Peyer's patch (tissue), 4 donors: ENCODE measurements around the gene DNM3.
"Not testable (repeated sequence)": the region's sequence is repeated elsewhere in the genome, so short reads cannot be mapped to it uniquely, and the experiment has no call there.

Experiments
- POLR2A ChIP-seq, 2 donors: fragments of 450-650 bp; IDR thresholded peaks; one replicate each; pipeline ENCODE4 v1.5.1; 2017; ENCODE audit warnings: antibody characterized with exemption in 2 of 2, mild to moderate bottlenecking in 2 of 2, moderate library complexity in 2 of 2
- TF ChIP-seq, protein P1 (sequence below), 6 experiments: fragments of 450-650 bp in 4 of 6; fragments of 200-600 bp in 2 of 6; sonication (generic) in 1 of 6; IDR thresholded peaks; one replicate each; pipeline ENCODE4 v1.5.1; 2017 to 2019; ENCODE audit warnings: antibody characterized with exemption in 6 of 6, mild to moderate bottlenecking in 3 of 6, moderate library complexity in 1 of 6

DNA sequence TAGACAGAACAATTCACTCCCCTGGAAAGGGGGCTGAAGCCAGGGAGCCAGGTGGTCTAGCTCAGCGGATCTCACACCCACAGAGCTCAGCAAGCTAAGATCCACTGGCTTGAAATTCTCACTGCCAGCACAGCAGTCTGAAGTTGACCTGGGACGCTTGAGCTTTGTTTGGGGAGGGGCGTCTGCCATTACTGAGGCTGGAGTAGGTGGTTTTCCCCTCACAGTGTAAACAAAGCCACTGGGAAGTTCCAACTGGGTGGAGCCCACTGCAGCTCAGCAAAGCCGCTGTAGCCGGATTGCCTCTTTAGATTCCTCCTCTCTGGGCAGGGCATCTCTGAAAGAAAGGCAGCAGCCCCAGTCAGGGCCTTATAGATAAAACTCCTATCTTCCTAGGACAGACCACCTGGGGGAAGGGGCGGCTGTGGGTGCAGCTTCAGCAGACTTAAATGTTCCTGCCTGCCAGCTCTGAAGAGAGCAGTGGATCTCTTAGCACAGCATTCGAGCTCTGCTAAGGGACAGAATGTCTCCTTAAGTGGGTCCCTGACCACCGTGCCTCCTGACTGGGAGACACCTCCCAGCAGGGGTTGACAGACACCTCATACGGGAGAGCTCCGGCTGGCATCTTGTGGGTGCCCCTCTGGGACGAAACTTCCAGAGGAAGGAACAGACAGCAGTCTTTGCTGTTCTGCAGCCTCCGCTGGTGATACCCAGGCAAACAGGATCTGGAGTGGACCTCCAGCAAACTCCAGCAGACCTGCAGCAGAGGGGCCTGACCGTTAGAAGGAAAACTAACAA is 183.8 kb downstream of the DNM3 start:
- TF ChIP-seq, protein P1, sequence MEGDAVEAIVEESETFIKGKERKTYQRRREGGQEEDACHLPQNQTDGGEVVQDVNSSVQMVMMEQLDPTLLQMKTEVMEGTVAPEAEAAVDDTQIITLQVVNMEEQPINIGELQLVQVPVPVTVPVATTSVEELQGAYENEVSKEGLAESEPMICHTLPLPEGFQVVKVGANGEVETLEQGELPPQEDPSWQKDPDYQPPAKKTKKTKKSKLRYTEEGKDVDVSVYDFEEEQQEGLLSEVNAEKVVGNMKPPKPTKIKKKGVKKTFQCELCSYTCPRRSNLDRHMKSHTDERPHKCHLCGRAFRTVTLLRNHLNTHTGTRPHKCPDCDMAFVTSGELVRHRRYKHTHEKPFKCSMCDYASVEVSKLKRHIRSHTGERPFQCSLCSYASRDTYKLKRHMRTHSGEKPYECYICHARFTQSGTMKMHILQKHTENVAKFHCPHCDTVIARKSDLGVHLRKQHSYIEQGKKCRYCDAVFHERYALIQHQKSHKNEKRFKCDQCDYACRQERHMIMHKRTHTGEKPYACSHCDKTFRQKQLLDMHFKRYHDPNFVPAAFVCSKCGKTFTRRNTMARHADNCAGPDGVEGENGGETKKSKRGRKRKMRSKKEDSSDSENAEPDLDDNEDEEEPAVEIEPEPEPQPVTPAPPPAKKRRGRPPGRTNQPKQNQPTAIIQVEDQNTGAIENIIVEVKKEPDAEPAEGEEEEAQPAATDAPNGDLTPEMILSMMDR (IDR thresholded peaks at IDR 0.05), result not testable (repeated sequence)
- not testable (repeated sequence) for TF ChIP-seq POLR2A (IDR thresholded peaks at IDR 0.05)
